Keratinocyte (primary cell): Measurements from ENCODE around the gene PFKM. TPM values are rescaled to one million over a fixed set of nuclear protein-coding genes. Genes with fewer than 3 reads are reported as not detected.
"Not testable (repeated sequence)": the region's sequence is repeated elsewhere in the genome, so short reads cannot be mapped to it uniquely, and the experiment has no call there.

Experiments
- DNase-seq: peaks from one replicate; pipeline ENCODE4 v3.0.0-alpha.2; 2011; ENCODE audit warnings: low read depth, missing footprints, low spot score
- FAIRE-seq: peaks from 2 replicates; lab custom pipeline; 2011; peaks lifted over from hg19 to GRCh38; lab: Jason Lieb, UNC
- H2AFZ ChIP-seq: 2 replicates; pipeline ENCODE4 v1.6.0; 2012; ENCODE audit warnings: low read length, control low read depth, inconsistent platforms; ENCODE audit not compliant: control insufficient read depth
- H3K27ac ChIP-seq: 2 replicates; pipeline ENCODE4 v1.5.1; 2011; ENCODE audit warnings: low read length; ENCODE audit not compliant: control insufficient read depth, insufficient read depth
- H3K27me3 ChIP-seq: 3 replicates; pipeline ENCODE4 v1.6.0; 2011; ENCODE audit warnings: low read length; ENCODE audit not compliant: control insufficient read depth, insufficient read depth; ENCODE audit errors: extremely low read depth
- H3K36me3 ChIP-seq, 2 experiments: 2 replicates in 1 of 2; 3 replicates in 1 of 2; pipeline ENCODE4 v1.5.1; 2011; ENCODE audit warnings: low read length in 2 of 2, mild to moderate bottlenecking in 1 of 2; ENCODE audit not compliant: control insufficient read depth in 2 of 2, insufficient read depth in 2 of 2; ENCODE audit errors: extremely low read depth in 1 of 2
- H3K4me1 ChIP-seq: 3 replicates; pipeline ENCODE4 v1.5.1; 2011; ENCODE audit warnings: low read length; ENCODE audit not compliant: control insufficient read depth, insufficient read depth; ENCODE audit errors: extremely low read depth
- H3K4me2 ChIP-seq: 3 replicates; pipeline ENCODE4 v1.6.0; 2011; ENCODE audit warnings: low read depth, low read length; ENCODE audit not compliant: control insufficient read depth, insufficient read depth; ENCODE audit errors: extremely low read depth
- H3K4me3 ChIP-seq, 3 experiments: fragments of 200-600 bp in 1 of 3; sonication (generic) in 1 of 3; 2 replicates in 2 of 3; 3 replicates in 1 of 3; pipeline ENCODE4 v1.5.1; 2011 to 2016; ENCODE audit warnings: low read length in 3 of 3, mild to moderate bottlenecking in 3 of 3, control low read depth in 2 of 3, inconsistent platforms in 1 of 3, low read depth in 1 of 3, mixed read lengths in 1 of 3, mixed run types in 1 of 3, moderate library complexity in 1 of 3; ENCODE audit not compliant: control insufficient read depth in 2 of 3, insufficient read depth in 2 of 3; ENCODE audit errors: extremely low read depth in 1 of 3
- H3K79me2 ChIP-seq: 2 replicates; pipeline ENCODE4 v1.6.0; 2012; ENCODE audit warnings: low read length; ENCODE audit not compliant: control insufficient read depth, insufficient read depth
- H3K9ac ChIP-seq: 3 replicates; pipeline ENCODE4 v1.6.0; 2011; ENCODE audit warnings: low read length; ENCODE audit not compliant: control insufficient read depth, insufficient read depth; ENCODE audit errors: extremely low read depth
- H3K9me1 ChIP-seq: 3 replicates; pipeline ENCODE4 v1.6.0; 2011; ENCODE audit warnings: low read length; ENCODE audit not compliant: control insufficient read depth, insufficient read depth; ENCODE audit errors: extremely low read depth
- H3K9me3 ChIP-seq: 2 replicates; pipeline ENCODE4 v1.5.1; 2012; ENCODE audit warnings: low read depth, low read length; ENCODE audit not compliant: control insufficient read depth
- H4K20me1 ChIP-seq: 3 replicates; pipeline ENCODE4 v1.6.0; 2011; ENCODE audit warnings: low read length; ENCODE audit not compliant: control insufficient read depth, insufficient read depth; ENCODE audit errors: extremely low read depth
- CTCF ChIP-seq, 3 experiments: IDR thresholded peaks in 1 of 3; conservative IDR thresholded peaks in 1 of 3; optimal IDR thresholded peaks in 1 of 3; 2 replicates in 2 of 3; 3 replicates in 1 of 3; pipeline versions ENCODE3 to v1.5.1; 2011; ENCODE audit warnings: low read length in 3 of 3, mild to moderate bottlenecking in 3 of 3, moderate library complexity in 2 of 3, control low read depth in 1 of 3, inconsistent platforms in 1 of 3; ENCODE audit not compliant: insufficient read depth in 2 of 3; ENCODE audit errors: extremely low read depth in 1 of 3
- EZH2 ChIP-seq: IDR thresholded peaks from one replicate; pipeline ENCODE4 v1.6.1; 2012; ENCODE audit warnings: inconsistent platforms, mild to moderate bottlenecking, low read length, moderate library complexity
- dilution Hi-C: fragments of 300-500 bp; cut with MboI; formaldehyde crosslinking; loops from one replicate; pipeline ENCODE4 v1.7.0; 2020; ENCODE audit warnings: low sequenced_read_pairs; ENCODE audit not compliant: extremely low pct_ligation_motif_present
- polyA plus RNA-seq, 5 experiments: library from polyadenylated mRNA; depleted of rRNA in 3 of 5; stranded (reverse) in 3 of 5; stranded (forward) in 1 of 5; unstranded in 1 of 5; fragments of >200 nt; gene quantifications; 1 replicate in 1 of 5; 2 replicates in 3 of 5; 3 replicates in 1 of 5; pipeline versions ENCODE4 v1.2.1 to v1.2.3, GENCODE V29; 2011 to 2012; ENCODE audit warnings: missing spikeins in 2 of 5, low read depth in 1 of 5, low replicate concordance in 1 of 5

PFKM gene
- polyA plus RNA-seq, 1 donor (not counting 4 experiments of a cell fraction or from before 2014, with no cell fraction given), result 67.9 TPM

GRCh38 chr12:48123169-48123568, 4.0 kb downstream of the PFKM start:
- no peak overlapping the region for H2AFZ ChIP-seq
- TF ChIP-seq EZH2 (no peak), CTCF (optimal IDR thresholded peaks at IDR 0.05 in 1 of 3, IDR thresholded peaks at IDR 0.05 in 1 of 3, conservative IDR thresholded peaks at IDR 0.05 in 1 of 3; ENCODE audit: extremely low read depth in 1 of 3, insufficient read depth in 2 of 3, low read length in 3 of 3) (no peak)
- no peak for DNase-seq
- H3K36me3 ChIP-seq, result peaks cover 5 to 11% of the 10 kb centered on the region in 2 experiments
- peaks cover 14% of the 10 kb centered on the region for H3K4me1 ChIP-seq
- no peak overlapping the region for H3K4me3 ChIP-seq
- H3K27ac ChIP-seq, result no peak overlapping the region
- no peak for FAIRE-seq
- H3K4me2 ChIP-seq, result no peak overlapping the region
- H3K9ac ChIP-seq, result no peak overlapping the region
- H4K20me1 ChIP-seq, result no peaks in the 10 kb centered on the region
- no peaks in the 10 kb centered on the region for H3K9me3 ChIP-seq
- peaks cover 6% of the 10 kb centered on the region for H3K79me2 ChIP-seq
- H3K9me1 ChIP-seq, result peaks cover 3% of the 10 kb centered on the region
- dilution Hi-C loops, result no loop called here
- H3K27me3 ChIP-seq, result no peaks in the 10 kb centered on the region

GRCh38 chr12:48125542-48125941, 6.4 kb downstream of the PFKM start:
- H3K9ac ChIP-seq, H3K4me2 ChIP-seq, H3K4me3 ChIP-seq, H3K4me1 ChIP-seq, H2AFZ ChIP-seq, H3K9me3 ChIP-seq, H3K9me1 ChIP-seq, FAIRE-seq, DNase-seq, dilution Hi-C loops, H3K79me2 ChIP-seq, H3K27ac ChIP-seq, H4K20me1 ChIP-seq, H3K27me3 ChIP-seq: not testable (repeated sequence)
- peaks cover 11% of the 10 kb centered on the region in 2 experiments for H3K36me3 ChIP-seq

GRCh38 chr12:48125985-48126384, 6.8 kb downstream of the PFKM start:
- no peak overlapping the region for H3K27ac ChIP-seq
- no peak for TF ChIP-seq CTCF (optimal IDR thresholded peaks at IDR 0.05 in 1 of 3, IDR thresholded peaks at IDR 0.05 in 1 of 3, conservative IDR thresholded peaks at IDR 0.05 in 1 of 3; ENCODE audit: extremely low read depth in 1 of 3, insufficient read depth in 2 of 3, low read length in 3 of 3)
- no peak for TF ChIP-seq EZH2
- dilution Hi-C loops, result no loop called here
- no peaks in the 10 kb centered on the region for H3K27me3 ChIP-seq
- DNase-seq (no peak), FAIRE-seq (no peak)
- no peak overlapping the region for H3K4me3 ChIP-seq
- peaks cover 3% of the 10 kb centered on the region for H3K9me1 ChIP-seq
- H3K4me1 ChIP-seq, result no peaks in the 10 kb centered on the region
- no peak overlapping the region for H2AFZ ChIP-seq
- H3K9ac ChIP-seq, result no peak overlapping the region
- peaks cover 11 to 12% of the 10 kb centered on the region in 2 experiments for H3K36me3 ChIP-seq
- H3K4me2 ChIP-seq, result no peak overlapping the region
- H3K9me3 ChIP-seq, result no peaks in the 10 kb centered on the region
- no peaks in the 10 kb centered on the region for H4K20me1 ChIP-seq
- no peaks in the 10 kb centered on the region for H3K79me2 ChIP-seq
